ENCODE measurements around the gene HTT.

Gene HTT

GRCh38 chr4:3257556-3258482 is 183.3 kb downstream of the HTT start:
- no peaks in the 10 kb centered on the region for H3K9me3 Mint-ChIP-seq
- ATAC-seq, result peak; percentile 67

GRCh38 chr4:3261411-3262207 is 187.1 kb downstream of the HTT start:
- H3K36me3 Mint-ChIP-seq, result no peaks in the 10 kb centered on the region
- no peak for DNase-seq (ENCODE audit: low spot score in 2 of 2)

More at GRCh38 chr4:3257556-3258482, 183.3 kb downstream of the HTT start:
- no peaks in the 10 kb centered on the region for H3K4me1 Mint-ChIP-seq
- H3K4me3 Mint-ChIP-seq, result no peak overlapping the region
- DNase-seq (ENCODE audit: low spot score in 2 of 2), result no peak
- no peak overlapping the region for H3K27ac Mint-ChIP-seq
- H3K36me3 Mint-ChIP-seq, result no peaks in the 10 kb centered on the region

GRCh38 chr4:3262208-3263052 is 187.9 kb downstream of the HTT start:
- Mint-ChIP-seq H3K4me1 (no peaks in the 10 kb centered on the region), H3K4me3 (no peak overlapping the region), H3K9me3 (no peaks in the 10 kb centered on the region), H3K27ac (no peak overlapping the region), H3K36me3 (no peaks in the 10 kb centered on the region)
- ATAC-seq (peak; percentile 11), DNase-seq (ENCODE audit: low spot score in 2 of 2) (no peak)

More at GRCh38 chr4:3261411-3262207, 187.1 kb downstream of the HTT start:
- H3K27ac Mint-ChIP-seq, result no peak overlapping the region
- ATAC-seq, result no peak
- H3K4me3 Mint-ChIP-seq, result no peak overlapping the region
- H3K4me1 Mint-ChIP-seq, result no peaks in the 10 kb centered on the region
- no peaks in the 10 kb centered on the region for H3K9me3 Mint-ChIP-seq

- H3K4me1 Mint-ChIP-seq, result no peaks in the 10 kb centered on the region
- no peaks in the 10 kb centered on the region for H3K9me3 Mint-ChIP-seq
- ATAC-seq, result no peak
- H3K27ac Mint-ChIP-seq, result no peak overlapping the region
- H3K36me3 Mint-ChIP-seq, result no peaks in the 10 kb centered on the region
- no peak overlapping the region for H3K4me3 Mint-ChIP-seq
- DNase-seq (ENCODE audit: low spot score in 2 of 2), result no peak
These were observed 188.8 kb downstream of the HTT start for GRCh38 chr4:3263053-3263875.

- no peak overlapping the region for H3K27ac Mint-ChIP-seq
- ATAC-seq (no peak), DNase-seq (ENCODE audit: low spot score in 2 of 2) (no peak)
These were observed 189.4 kb downstream of the HTT start for GRCh38 chr4:3263876-3264193.

GRCh38 chr4:3266076-3266475 is 191.6 kb downstream of the HTT start:
- Mint-ChIP-seq H3K9me3 (no peaks in the 10 kb centered on the region), H3K4me3 (no peak overlapping the region), H3K36me3 (no peaks in the 10 kb centered on the region), H3K27ac (no peak overlapping the region), H3K4me1 (no peaks in the 10 kb centered on the region)
- no peak for DNase-seq (ENCODE audit: low spot score in 2 of 2)
- ATAC-seq, result no peak

More at GRCh38 chr4:3263876-3264193, 189.4 kb downstream of the HTT start:
- no peaks in the 10 kb centered on the region for H3K9me3 Mint-ChIP-seq
- no peaks in the 10 kb centered on the region for H3K4me1 Mint-ChIP-seq
- no peaks in the 10 kb centered on the region for H3K36me3 Mint-ChIP-seq
- no peak overlapping the region for H3K4me3 Mint-ChIP-seq

GRCh38 chr4:3267576-3268394 is 193.3 kb downstream of the HTT start:
- Mint-ChIP-seq H3K9me3 (no peaks in the 10 kb centered on the region), H3K4me1 (peaks cover 4% of the 10 kb centered on the region), H3K36me3 (no peaks in the 10 kb centered on the region), H3K27ac (no peak overlapping the region), H3K4me3 (no peak overlapping the region)
- DNase-seq (ENCODE audit: low spot score in 2 of 2), result no peak
- no peak for ATAC-seq

- H3K9me3 Mint-ChIP-seq, result no peaks in the 10 kb centered on the region
- peaks cover 4% of the 10 kb centered on the region for H3K4me1 Mint-ChIP-seq
- H3K27ac Mint-ChIP-seq, result no peak overlapping the region
- DNase-seq (ENCODE audit: low spot score in 2 of 2), result no peak
- H3K36me3 Mint-ChIP-seq, result no peaks in the 10 kb centered on the region
- ATAC-seq, result peak; percentile 19
- no peak overlapping the region for H3K4me3 Mint-ChIP-seq
These were observed 194.1 kb downstream of the HTT start for GRCh38 chr4:3268395-3269104.

- no peak overlapping the region for H3K4me3 Mint-ChIP-seq
- H3K27ac Mint-ChIP-seq, result no peak overlapping the region
- no peaks in the 10 kb centered on the region for H3K36me3 Mint-ChIP-seq
- peaks cover 4% of the 10 kb centered on the region for H3K4me1 Mint-ChIP-seq
- DNase-seq (ENCODE audit: low spot score in 2 of 2) (no peak), ATAC-seq (peak; percentile 34)
- H3K9me3 Mint-ChIP-seq, result no peaks in the 10 kb centered on the region
These were observed 194.8 kb downstream of the HTT start for GRCh38 chr4:3269105-3269927.

GRCh38 chr4:3269991-3270611 is 195.6 kb downstream of the HTT start:
- no peak for ATAC-seq
- peaks cover 4% of the 10 kb centered on the region for H3K4me1 Mint-ChIP-seq
- no peaks in the 10 kb centered on the region for H3K36me3 Mint-ChIP-seq

GRCh38 chr4:3271131-3271530 is 196.7 kb downstream of the HTT start:
- no peaks in the 10 kb centered on the region for H3K9me3 Mint-ChIP-seq
- H3K4me1 Mint-ChIP-seq, result peaks cover 4% of the 10 kb centered on the region
- ATAC-seq (no peak), DNase-seq (ENCODE audit: low spot score in 2 of 2) (no peak)
- H3K27ac Mint-ChIP-seq, result no peak overlapping the region
- H3K36me3 Mint-ChIP-seq, result no peaks in the 10 kb centered on the region
- no peak overlapping the region for H3K4me3 Mint-ChIP-seq

More at GRCh38 chr4:3269991-3270611, 195.6 kb downstream of the HTT start:
- H3K4me3 Mint-ChIP-seq, result no peak overlapping the region
- H3K27ac Mint-ChIP-seq, result no peak overlapping the region
- H3K9me3 Mint-ChIP-seq, result no peaks in the 10 kb centered on the region
- DNase-seq (ENCODE audit: low spot score in 2 of 2), result no peak

GRCh38 chr4:3276986-3277385 is 202.5 kb downstream of the HTT start:
- ATAC-seq (no peak), DNase-seq (ENCODE audit: low spot score in 2 of 2) (no peak)
- Mint-ChIP-seq H3K27ac (no peak overlapping the region), H3K36me3 (no peaks in the 10 kb centered on the region), H3K4me1 (peaks cover 3% of the 10 kb centered on the region), H3K4me3 (no peak overlapping the region), H3K9me3 (no peaks in the 10 kb centered on the region)
